Mucosa of stomach (tissue), 1 donor: Measurements from ENCODE around the gene EXOC6B.
"Not testable (repeated sequence)": the region's sequence is repeated elsewhere in the genome, so short reads cannot be mapped to it uniquely, and the experiment has no call there.

Experiments used
- H3K27me3 ChIP-seq: one replicate; pipeline ENCODE4 v1.7.0; 2013; ENCODE audit warnings: mild to moderate bottlenecking, low read length; ENCODE audit not compliant: control insufficient read depth, insufficient read depth
- H3K36me3 ChIP-seq: one replicate; pipeline ENCODE4 v1.7.0; 2013; ENCODE audit warnings: low read length; ENCODE audit not compliant: control insufficient read depth, insufficient read depth
- H3K4me1 ChIP-seq: one replicate; pipeline ENCODE4 v1.7.0; 2013; ENCODE audit warnings: mild to moderate bottlenecking, low read length; ENCODE audit not compliant: control insufficient read depth, insufficient read depth
- H3K4me3 ChIP-seq: one replicate; pipeline ENCODE4 v1.7.0; 2013; ENCODE audit warnings: low read length
- H3K9ac ChIP-seq: one replicate; pipeline ENCODE4 v1.7.0; 2013; ENCODE audit warnings: mild to moderate bottlenecking, low read length, moderate library complexity
- H3K9me3 ChIP-seq: one replicate; pipeline ENCODE4 v1.7.0; 2013; ENCODE audit warnings: mild to moderate bottlenecking, low read length, moderate library complexity; ENCODE audit not compliant: control insufficient read depth
- donor health status: Pancreatic carcinoma.

EXOC6B gene

DNA sequence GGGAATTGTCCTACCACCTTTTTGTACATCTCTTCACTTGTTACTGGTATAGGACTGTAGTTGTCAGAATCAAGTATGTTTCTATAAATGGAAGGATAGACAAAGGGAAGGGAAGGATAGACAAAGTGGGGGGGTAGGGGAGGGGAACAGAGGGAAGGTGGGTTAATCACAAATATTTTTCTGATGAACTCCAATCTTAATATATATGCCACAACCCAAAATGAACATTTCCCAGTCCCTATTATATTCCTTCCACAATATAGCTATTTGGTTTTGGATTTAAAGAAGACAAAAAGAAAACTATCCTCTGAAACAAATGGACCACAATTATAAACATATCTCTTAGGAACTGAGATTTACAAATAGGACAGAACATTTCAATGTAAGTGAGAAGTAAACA, 329.4 kb downstream of the EXOC6B start:
- H3K9ac ChIP-seq = no peak overlapping the region
- no peaks in the 10 kb centered on the region for H3K9me3 ChIP-seq
- no peak overlapping the region for H3K4me3 ChIP-seq
- no peaks in the 10 kb centered on the region for H3K27me3 ChIP-seq
- no peaks in the 10 kb centered on the region for H3K4me1 ChIP-seq
- H3K36me3 ChIP-seq = no peaks in the 10 kb centered on the region

DNA sequence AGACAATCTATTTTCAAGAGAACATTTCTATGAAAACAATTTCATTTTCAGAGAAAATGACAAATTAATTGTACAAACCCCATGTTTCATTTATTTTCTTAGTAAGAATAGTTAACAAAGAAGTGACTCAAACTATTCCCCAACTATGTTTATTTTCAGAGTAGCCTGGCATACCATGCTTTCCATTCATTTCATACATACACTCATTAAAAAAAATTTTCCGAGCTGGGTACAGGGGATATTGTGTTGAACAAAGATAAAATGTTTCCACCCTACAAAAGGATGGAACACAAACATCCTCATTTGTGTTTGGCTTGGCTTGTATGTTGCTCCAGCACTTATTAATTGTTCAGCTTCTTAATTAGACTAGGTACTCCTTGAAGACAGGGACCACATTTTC, 331.4 kb downstream of the EXOC6B start:
- Histone ChIP-seq H3K4me1 (no peaks in the 10 kb centered on the region), H3K36me3 (no peaks in the 10 kb centered on the region), H3K9me3 (no peaks in the 10 kb centered on the region), H3K27me3 (no peaks in the 10 kb centered on the region), H3K9ac (no peak overlapping the region), H3K4me3 (no peak overlapping the region)

DNA sequence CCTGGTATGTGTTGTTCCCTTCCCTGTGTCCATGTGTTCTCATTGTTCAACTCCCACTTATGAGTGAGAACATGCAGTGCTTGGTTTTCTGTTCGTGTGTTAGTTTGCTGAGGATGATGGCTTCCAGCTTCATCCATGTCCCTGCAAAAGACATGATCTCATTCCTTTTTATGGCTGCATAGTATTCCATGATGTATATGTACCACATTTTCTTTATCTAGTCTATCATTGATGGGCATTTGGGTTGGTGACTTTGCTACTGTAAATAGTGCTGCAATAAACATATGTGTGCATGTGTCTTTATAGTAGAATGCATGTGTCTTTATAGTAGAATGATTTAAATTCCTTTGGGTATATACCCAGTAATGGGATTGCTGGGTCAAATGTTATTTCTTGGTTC, 341.2 kb downstream of the EXOC6B start:
- not testable (repeated sequence) for H3K4me3 ChIP-seq

DNA sequence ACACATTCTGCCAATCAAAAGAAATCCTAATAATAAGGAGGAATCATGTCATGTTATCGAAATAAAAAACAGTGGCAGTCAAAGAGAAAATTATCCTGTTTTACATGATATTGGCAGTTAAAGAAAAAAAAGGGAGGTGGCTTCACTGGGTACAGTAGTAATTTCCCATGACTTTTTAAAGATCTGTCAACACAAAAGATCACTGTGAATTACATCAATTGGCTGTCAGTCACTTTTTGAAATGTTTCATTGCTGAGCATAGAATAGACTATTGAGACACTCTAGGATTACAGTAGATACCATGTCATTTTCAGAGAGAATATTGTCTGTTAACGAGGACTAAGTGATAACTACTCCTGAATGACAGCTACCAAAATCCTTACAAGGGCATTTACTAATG, 342.5 kb downstream of the EXOC6B start:
- Histone ChIP-seq H3K36me3 (no peaks in the 10 kb centered on the region), H3K9me3 (no peaks in the 10 kb centered on the region), H3K4me3 (no peak overlapping the region), H3K9ac (no peak overlapping the region), H3K27me3 (no peaks in the 10 kb centered on the region), H3K4me1 (no peaks in the 10 kb centered on the region)

More for the DNA sequence above, 341.2 kb downstream of the EXOC6B start:
- not testable (repeated sequence) for H3K4me1 ChIP-seq, H3K36me3 ChIP-seq, H3K27me3 ChIP-seq, H3K9ac ChIP-seq, H3K9me3 ChIP-seq

DNA sequence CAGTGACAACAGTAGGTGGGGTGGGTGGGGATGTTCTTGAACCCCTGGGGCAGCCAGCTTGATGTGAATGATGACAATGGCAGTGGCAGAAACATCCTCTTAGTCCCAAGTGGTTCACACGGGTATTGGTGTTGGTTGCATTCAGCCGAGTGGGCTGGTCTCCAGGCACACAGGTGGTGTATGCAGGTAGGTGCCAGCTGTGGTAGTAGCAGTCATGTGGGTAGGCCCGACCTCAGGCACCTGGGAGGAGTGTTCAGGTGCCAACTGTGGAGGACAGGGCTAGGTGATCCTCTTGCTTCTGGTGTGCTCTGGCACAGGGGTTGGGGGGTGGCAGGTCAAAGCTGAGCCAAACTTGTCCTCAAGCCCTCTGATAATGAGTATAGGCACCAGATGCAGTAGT, 350.6 kb downstream of the EXOC6B start:
- Histone ChIP-seq H3K4me1 (no peaks in the 10 kb centered on the region), H3K9me3 (no peaks in the 10 kb centered on the region), H3K36me3 (no peaks in the 10 kb centered on the region), H3K4me3 (no peak overlapping the region), H3K9ac (no peak overlapping the region), H3K27me3 (no peaks in the 10 kb centered on the region)

DNA sequence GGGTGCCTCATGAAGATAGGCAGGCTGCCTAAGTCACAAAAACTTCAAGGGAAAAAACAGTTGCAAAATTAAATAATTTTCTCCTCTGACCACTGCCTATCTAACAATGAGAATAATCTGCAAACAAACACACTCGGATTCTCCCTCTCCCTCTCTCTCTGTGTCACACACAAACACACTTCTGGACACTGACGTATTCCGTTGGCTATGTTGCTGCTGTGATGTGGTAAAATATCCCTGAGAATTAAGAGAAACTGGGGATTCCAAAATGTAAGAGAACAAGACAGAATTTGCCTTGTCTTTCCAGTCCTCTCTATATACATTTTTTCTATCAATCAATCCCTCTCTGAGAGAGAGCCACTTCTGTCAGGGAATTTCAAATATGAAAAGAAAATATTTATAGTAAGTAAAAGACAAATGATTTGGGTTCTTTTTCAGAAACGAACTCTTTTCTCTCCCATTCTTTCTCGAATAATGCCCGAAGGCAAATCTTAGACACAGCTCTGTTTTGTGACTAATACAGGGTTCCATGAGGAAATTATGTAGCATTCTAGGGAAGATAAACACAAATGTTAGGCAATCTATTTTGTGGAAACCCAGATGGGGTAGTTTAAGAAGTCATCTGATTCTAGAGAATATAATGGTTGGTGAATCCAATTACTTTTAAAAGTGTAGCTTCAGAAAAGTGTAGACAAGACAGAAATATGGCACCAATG, 367.9 kb downstream of the EXOC6B start:
- Histone ChIP-seq H3K27me3 (no peaks in the 10 kb centered on the region), H3K4me1 (no peaks in the 10 kb centered on the region), H3K9me3 (no peaks in the 10 kb centered on the region), H3K9ac (no peak overlapping the region), H3K4me3 (no peak overlapping the region), H3K36me3 (no peaks in the 10 kb centered on the region)

DNA sequence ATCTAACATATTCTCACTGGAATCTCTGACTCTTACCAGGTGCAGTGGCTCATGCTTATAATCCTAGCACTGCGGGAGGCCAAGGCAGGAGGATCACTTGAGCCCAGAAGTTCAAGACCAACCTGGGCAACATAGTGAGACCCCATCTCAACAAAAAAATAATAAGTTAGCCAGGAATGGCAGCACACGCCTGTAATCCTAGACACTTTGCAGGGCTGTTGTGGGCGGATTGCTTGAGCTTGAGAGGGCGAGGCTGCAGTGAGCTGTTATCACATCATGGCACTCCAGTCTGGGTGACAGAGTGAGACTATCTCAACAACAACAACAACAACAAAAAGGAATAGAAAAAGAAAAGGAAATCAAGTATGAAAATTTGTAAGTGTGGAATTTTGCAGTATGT, 371.6 kb downstream of the EXOC6B start:
- Histone ChIP-seq H3K27me3 (no peaks in the 10 kb centered on the region), H3K9me3 (no peaks in the 10 kb centered on the region), H3K36me3 (no peaks in the 10 kb centered on the region), H3K4me3 (no peak overlapping the region), H3K9ac (no peak overlapping the region), H3K4me1 (no peaks in the 10 kb centered on the region)

DNA sequence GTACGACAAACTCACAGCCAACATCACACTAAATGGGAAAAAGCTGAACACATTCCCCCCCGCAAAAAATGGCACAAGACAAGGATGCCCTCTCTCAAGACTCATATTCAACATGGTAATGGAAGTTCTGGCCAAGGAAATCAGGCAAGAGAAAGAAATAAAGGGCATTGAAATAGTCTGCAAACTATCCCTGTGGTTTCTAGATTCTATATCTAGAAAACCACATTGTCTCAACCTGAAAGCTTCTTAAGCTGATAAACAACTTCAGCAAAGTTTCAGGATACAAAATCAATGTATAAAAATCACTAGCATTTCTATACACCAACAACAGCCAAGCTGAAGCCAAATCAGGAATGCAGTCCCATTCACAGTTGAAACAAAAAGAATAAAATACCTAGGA, 383.6 kb downstream of the EXOC6B start:
- H3K27me3 ChIP-seq = no peaks in the 10 kb centered on the region
- H3K9ac ChIP-seq = no peak overlapping the region
- no peaks in the 10 kb centered on the region for H3K9me3 ChIP-seq
- H3K4me1 ChIP-seq = no peaks in the 10 kb centered on the region
- H3K36me3 ChIP-seq = no peaks in the 10 kb centered on the region
- no peak overlapping the region for H3K4me3 ChIP-seq

DNA sequence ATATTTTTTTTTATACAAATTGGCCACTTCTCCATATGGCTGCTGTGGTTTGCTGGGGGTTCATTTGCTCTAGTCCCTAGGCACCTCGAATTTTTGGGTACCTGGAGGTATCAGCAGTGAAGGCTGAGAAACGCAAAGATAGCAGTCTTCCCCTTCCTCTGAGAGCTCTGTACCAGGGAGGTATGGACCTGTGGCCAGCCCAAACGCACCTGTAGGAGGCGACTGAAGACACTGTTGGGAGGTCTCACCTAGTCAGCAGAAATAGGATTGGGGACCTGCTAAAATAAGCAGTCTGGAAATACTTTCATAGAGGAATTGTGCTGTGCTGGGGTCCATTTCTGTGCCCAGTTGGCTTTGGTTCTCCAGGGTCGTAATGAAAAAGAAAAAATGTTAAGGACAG, 385.9 kb downstream of the EXOC6B start:
- no peaks in the 10 kb centered on the region for H3K27me3 ChIP-seq
- H3K4me3 ChIP-seq = no peak overlapping the region
- no peaks in the 10 kb centered on the region for H3K9me3 ChIP-seq
- no peaks in the 10 kb centered on the region for H3K36me3 ChIP-seq
- no peaks in the 10 kb centered on the region for H3K4me1 ChIP-seq
- no peak overlapping the region for H3K9ac ChIP-seq

DNA sequence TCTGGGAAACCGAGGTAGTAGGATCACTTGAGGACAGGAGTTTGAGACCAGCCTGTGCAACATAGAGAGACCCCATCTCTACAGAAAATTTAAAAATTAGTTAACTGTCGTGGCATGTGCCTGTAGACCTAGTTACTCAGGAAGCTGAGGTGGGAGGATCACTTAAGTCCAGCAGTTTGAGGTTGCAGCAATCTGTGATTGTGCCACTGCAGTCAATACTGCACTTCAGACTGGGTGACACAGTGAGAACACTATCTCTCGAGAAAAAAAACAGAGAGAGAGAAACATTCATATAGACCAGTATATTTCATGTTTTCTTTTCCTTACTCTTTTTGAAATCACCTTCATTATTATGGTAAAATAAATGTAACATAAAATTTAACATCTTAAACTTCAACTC, 387.5 kb downstream of the EXOC6B start:
- H3K4me3 ChIP-seq = no peak overlapping the region
- H3K36me3 ChIP-seq = no peaks in the 10 kb centered on the region
- H3K9me3 ChIP-seq = no peaks in the 10 kb centered on the region
- no peaks in the 10 kb centered on the region for H3K27me3 ChIP-seq
- no peaks in the 10 kb centered on the region for H3K4me1 ChIP-seq
- no peak overlapping the region for H3K9ac ChIP-seq

DNA sequence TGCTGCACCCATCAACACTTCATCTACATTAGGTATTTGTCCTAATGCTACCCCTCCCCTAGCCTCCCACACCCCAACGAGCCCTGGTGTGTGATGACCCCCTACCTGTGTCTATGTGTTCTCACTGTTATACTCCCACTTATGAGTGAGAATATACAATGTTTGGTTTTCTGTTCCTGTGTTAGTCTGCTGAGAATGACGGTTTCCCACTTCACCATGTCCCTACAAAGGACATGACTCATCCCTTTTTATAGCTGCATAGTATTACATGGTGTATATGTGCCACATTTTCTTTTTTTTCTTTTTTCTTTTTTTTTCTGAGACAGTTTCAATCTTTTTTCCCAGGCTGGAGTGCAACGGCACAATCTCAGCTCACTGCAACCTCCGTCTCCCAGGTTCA, 394.1 kb downstream of the EXOC6B start:
- Histone ChIP-seq H3K4me1 (no peaks in the 10 kb centered on the region), H3K9me3 (no peaks in the 10 kb centered on the region), H3K9ac (no peak overlapping the region), H3K27me3 (no peaks in the 10 kb centered on the region), H3K4me3 (no peak overlapping the region), H3K36me3 (no peaks in the 10 kb centered on the region)

DNA sequence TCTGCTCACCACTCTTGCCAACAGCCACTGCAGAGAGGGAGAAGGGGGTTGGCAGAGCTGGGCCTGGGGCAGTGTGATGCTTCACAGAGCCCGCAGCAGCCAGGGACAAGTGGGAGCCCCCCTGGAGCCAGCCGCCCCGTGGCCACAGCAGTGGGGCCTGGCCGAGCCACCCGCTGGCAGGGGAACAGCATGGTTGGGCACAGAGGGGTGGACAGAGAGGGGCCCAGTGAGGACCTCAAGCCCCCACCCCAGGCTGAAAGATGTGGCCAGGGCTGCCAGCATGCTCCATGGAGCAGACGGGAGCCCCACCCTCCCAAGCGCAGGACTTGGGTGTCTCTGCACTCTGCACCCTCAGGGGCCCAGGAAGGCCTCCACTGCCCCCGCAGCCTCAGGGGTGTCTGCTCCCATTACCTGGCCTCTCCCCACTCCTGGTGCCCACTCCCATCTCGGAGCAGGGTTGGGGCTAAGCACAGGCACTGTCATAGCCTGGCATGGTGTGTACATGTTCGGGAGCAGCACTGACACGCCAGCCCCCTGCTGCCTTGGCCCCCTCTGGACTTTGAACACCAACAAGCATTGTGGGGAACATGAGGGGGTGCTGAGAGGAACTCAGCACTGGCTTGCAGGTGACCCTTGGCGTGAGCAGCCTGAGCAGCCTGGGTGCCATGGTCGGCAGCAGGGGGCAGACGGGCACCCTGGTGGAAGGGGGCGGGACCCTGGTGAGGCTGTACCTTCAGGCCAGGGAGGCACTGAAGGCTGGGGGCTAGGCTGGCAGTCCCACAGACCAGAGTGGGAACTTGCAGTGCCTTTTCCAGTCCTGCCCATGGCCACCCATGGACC, 398.6 kb downstream of the EXOC6B start:
- H3K9me3 ChIP-seq = no peaks in the 10 kb centered on the region
- H3K4me1 ChIP-seq = no peaks in the 10 kb centered on the region
- H3K36me3 ChIP-seq = no peaks in the 10 kb centered on the region
- no peak overlapping the region for H3K4me3 ChIP-seq
- no peaks in the 10 kb centered on the region for H3K27me3 ChIP-seq
- no peak overlapping the region for H3K9ac ChIP-seq
